ENCODE results near the gene SLC22A7. TPM values are rescaled to one million over a fixed set of nuclear protein-coding genes. Genes with fewer than 3 reads are reported as not detected.
A peak's percentile ranks its signal among the peaks of the same experiment; 100 is the strongest.

The SLC22A7 gene
- total and polyA plus RNA-seq, 2 of the 8 experiments (the other 6 are each of a cell fraction or from before 2014, with no cell fraction given), result not detected

DNA sequence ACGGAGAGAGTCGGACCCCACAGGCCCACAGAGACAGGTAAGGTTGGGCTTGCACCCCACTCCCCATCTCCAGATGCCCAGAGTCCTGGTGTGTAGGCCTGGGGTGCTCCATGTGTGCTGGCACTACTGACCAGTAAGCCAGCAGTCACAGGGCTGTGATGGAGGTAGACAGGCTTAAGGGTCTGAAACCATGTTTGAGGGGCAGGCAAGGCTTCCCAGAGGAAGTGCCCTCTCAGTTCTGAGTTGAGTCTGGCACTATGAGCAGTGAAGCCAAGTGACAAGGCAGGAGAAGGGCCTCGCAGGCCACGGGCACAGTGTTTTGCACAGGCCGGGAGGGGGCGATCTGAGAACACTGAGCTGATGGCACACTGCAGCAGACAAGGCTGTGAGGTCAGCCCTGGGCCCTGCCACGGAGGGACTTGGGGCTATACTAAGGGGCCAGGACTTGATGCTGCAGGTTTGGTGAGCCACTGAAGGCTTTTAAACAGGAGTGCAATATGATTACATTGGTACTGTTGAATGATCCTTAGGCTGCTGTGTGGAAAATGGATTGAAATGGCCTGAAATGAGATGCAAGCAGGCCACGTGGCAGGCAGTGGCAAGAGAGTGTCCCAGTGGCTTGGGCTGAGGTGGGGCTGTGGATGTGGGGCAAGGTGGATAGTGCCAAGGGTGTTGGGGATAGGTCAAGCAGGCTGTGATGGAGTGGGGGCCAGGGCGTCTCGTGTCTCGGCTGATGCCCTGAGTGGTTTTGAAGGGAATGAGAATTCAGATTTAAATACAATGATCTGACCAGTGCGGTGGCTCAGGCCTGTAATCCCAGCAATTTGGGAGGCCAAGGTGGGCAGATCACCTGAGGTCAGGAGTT, 34.5 kb upstream of the SLC22A7 start (continued):
- TF ChIP-seq TAF7 (optimal IDR thresholded peaks at IDR 0.05; ENCODE audit: borderline replicate concordance, low read depth, low read length) (no peak), RAD21 (IDR thresholded peaks at IDR 0.05 in 1 of 2, conservative IDR thresholded peaks at IDR 0.05 in 1 of 2; ENCODE audit: low read depth in 2 of 2, low read length in 2 of 2) (peak; percentile 96 to 97), CREB1 (IDR thresholded peaks at IDR 0.05) (peak; percentile 53), JUN (IDR thresholded peaks at IDR 0.05; ENCODE audit: low read depth, low read length) (0 out of 2 replicates have a peak, but pooled peaks have one; percentile 29), NANOG (IDR thresholded peaks at IDR 0.05; ENCODE audit: insufficient read depth, low read depth, low read length, poor library complexity, severe bottlenecking) (no peak), TBP (IDR thresholded peaks at IDR 0.05; ENCODE audit: low read depth, low read length) (no peak), ASH2L (IDR thresholded peaks at IDR 0.05; ENCODE audit: low read length) (no peak), KDM4A (IDR thresholded peaks at IDR 0.05; ENCODE audit: low read depth, low read length, severe bottlenecking) (no peak), MAX (IDR thresholded peaks at IDR 0.05) (0 out of 2 replicates have a peak, but pooled peaks have one; percentile 32), CHD2 (IDR thresholded peaks at IDR 0.05; ENCODE audit: low read length) (0 out of 2 replicates have a peak, but pooled peaks have one; percentile 36), SUZ12 (IDR thresholded peaks at IDR 0.05; ENCODE audit: low read length) (no peak)
